Measurements from ENCODE around the gene C19orf73.
"Not testable (repeated sequence)": the region's sequence is repeated elsewhere in the genome, so short reads cannot be mapped to it uniquely, and the experiment has no call there.

The C19orf73 gene

DNA sequence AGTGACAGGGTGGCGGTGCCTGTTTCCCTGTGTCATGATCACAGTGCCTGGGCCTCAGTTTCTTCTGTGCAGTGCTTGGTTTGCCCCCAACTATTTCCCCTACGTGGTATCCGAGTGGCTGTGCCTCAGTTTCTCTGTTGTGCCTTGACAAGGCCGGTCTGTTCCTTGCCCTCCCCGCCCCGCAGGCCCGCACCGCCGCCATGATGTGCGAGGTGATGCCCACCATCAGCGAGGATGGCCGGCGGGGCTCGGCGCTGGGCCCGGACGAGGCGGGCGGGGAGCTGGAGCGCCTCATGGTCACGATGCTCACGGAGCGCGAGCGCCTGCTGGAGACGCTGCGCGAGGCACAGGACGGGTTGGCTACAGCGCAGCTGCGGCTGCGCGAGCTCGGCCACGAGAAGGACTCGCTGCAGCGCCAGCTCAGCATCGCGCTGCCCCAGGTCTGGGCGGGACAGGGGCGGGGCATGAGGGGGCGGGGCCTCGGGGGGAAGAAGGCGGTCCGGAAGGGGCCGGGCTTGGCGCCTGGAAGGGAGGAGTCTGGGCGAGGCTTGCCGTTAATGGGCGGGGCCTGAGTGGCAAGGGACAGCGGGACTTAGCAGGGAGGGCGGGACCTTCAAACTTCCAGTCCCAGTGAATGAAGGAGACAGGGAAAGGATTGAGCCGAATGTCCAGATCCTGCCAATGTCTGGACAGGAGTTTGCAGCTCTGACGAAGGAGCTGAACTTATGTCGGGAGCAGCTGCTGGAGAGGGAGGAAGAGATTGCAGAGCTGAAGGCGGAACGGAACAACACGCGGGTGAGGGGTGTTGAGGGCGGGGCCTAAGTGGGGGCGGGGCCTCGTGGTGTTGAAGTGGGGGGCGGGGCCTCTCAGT is 9.0 kb upstream of the C19orf73 start:
- TF ChIP-seq POU6F1 (CRISPR knock-in tag; IDR thresholded peaks at IDR 0.05; ENCODE audit: borderline replicate concordance, low read depth) (no peak), CSDC2 (CRISPR knock-in tag; IDR thresholded peaks at IDR 0.05) (peak; percentile 93), TSHZ2 (CRISPR knock-in tag; IDR thresholded peaks at IDR 0.05) (peak; percentile 61; the same call in 1 of the 2 replicates), OSR1 (CRISPR knock-in tag; IDR thresholded peaks at IDR 0.05) (no peak), GLIS3 (CRISPR knock-in tag; IDR thresholded peaks at IDR 0.05) (0 out of 2 replicates have a peak, but pooled peaks have one; percentile 23), ZNF8 (CRISPR knock-in tag; IDR thresholded peaks at IDR 0.05) (no peak), TCF4 (CRISPR knock-in tag; IDR thresholded peaks at IDR 0.05; ENCODE audit: borderline replicate concordance) (no peak), PATZ1 (CRISPR knock-in tag; IDR thresholded peaks at IDR 0.05; ENCODE audit: borderline replicate concordance) (no peak), CREB5 (CRISPR knock-in tag; IDR thresholded peaks at IDR 0.05; ENCODE audit: low read depth) (no peak), ZFP3 (CRISPR knock-in tag; IDR thresholded peaks at IDR 0.05) (no peak; the same call in 1 of the 2 replicates), PPARA (CRISPR knock-in tag; IDR thresholded peaks at IDR 0.05; ENCODE audit: borderline replicate concordance) (no peak), SNAI2 (CRISPR knock-in tag; IDR thresholded peaks at IDR 0.05) (no peak), ZNF565 (CRISPR knock-in tag; conservative IDR thresholded peaks at IDR 0.05; ENCODE audit: low read depth) (peak; percentile 64; the same call in 1 of the 2 replicates)

DNA sequence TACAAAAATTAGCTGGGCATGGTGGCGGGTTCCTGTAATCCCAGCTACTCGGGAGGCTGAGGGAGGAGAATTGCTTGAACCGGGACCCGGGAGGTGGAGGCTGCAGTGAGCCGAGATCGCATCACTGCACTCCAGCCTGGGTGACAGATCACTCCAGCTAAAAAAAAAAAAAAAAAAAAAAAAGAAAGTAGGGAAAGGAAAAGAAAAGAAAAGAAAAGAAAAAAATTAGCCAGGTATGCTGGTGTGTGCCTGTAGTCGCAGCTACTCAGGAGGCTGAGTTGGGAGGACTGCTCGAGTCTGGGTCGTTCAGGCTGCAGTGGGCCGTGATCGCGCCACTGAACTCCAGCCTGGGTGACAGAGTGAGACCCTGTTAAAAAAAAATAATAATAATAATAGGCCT is 8.3 kb upstream of the C19orf73 start:
- ATAC-seq = not testable (repeated sequence)

More for the DNA sequence above, 9.0 kb upstream of the C19orf73 start:
- ATAC-seq = peak; percentile 97

DNA sequence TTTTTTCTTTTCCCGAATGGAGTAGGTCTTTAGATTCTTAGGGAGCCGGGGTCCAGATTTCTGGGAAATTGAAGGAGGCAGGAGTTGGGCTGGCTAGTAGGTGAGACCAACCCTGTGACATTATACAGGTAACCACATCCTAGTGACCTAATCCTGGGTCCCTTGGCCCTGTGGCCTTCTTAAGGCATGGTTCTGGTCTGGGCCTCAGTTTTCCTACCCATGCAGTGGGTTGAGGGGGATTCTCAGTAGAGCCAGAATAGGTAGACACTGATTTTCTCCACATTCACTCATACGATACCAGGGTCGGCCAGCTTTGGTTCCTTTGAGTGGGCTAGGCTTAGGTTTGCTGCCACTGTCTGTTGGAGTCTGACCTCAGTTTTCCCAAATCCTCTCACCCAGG is 7.6 kb upstream of the C19orf73 start:
- no peak for TF ChIP-seq ZFP30 (CRISPR knock-in tag; IDR thresholded peaks at IDR 0.05)
- TF ChIP-seq ISL1 (CRISPR knock-in tag; IDR thresholded peaks at IDR 0.05) = no peak
- no peak for TF ChIP-seq TCF4 (CRISPR knock-in tag; IDR thresholded peaks at IDR 0.05; ENCODE audit: borderline replicate concordance)
- no peak for TF ChIP-seq ESRRG (CRISPR knock-in tag; IDR thresholded peaks at IDR 0.05)
- TF ChIP-seq ZNF8 (CRISPR knock-in tag; IDR thresholded peaks at IDR 0.05) = no peak
- TF ChIP-seq ARNTL (CRISPR knock-in tag; IDR thresholded peaks at IDR 0.05; ENCODE audit: borderline replicate concordance, low read depth) = no peak
- no peak for TF ChIP-seq CSRNP3 (CRISPR knock-in tag; IDR thresholded peaks at IDR 0.05)
- TF ChIP-seq PATZ1 (CRISPR knock-in tag; IDR thresholded peaks at IDR 0.05; ENCODE audit: borderline replicate concordance) = no peak
- no peak for TF ChIP-seq ZNF70 (CRISPR knock-in tag; IDR thresholded peaks at IDR 0.05)
- no peak for TF ChIP-seq BACH2 (CRISPR knock-in tag; IDR thresholded peaks at IDR 0.05; ENCODE audit: borderline replicate concordance)
- no peak for TF ChIP-seq CREB5 (CRISPR knock-in tag; IDR thresholded peaks at IDR 0.05; ENCODE audit: low read depth)
- ATAC-seq = no peak
